B cell (primary cell): ENCODE results near the gene CRYGN.

Source experiments
- EZH2 ChIP-seq: IDR thresholded peaks from 2 replicates; pipeline ENCODE4 v1.6.1; 2012; ENCODE audit warnings: borderline replicate concordance, low read depth, mild to moderate bottlenecking, moderate library complexity, low read length; ENCODE audit not compliant: insufficient read depth, poor library complexity, severe bottlenecking
- TF ChIP-seq, protein P1 (sequence below): fragments of 200-600 bp; IDR thresholded peaks from one replicate; pipeline ENCODE4 v1.8.0; 2022; ENCODE audit warnings: antibody characterized with exemption, mild to moderate bottlenecking

DNA sequence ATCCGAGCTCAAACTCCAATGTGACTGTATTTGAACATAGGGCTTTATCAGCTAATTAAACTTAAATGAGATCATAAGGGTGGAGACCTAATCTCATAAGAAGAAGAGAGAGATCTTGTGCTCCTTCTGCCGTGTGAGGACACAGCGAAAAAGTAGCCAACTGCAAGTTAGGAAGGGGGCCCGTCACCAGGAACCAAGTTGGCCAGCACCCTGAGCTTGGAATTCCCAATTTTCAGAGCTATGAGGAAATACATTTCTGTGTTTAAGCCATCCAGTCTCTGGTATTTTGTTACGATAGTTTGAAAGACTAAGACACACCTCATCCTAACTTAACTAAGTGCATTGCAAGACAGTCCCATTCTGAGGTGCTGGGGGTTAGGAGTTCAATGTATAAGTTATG lies 16.0 kb downstream of the CRYGN start:
- TF ChIP-seq, protein P1, sequence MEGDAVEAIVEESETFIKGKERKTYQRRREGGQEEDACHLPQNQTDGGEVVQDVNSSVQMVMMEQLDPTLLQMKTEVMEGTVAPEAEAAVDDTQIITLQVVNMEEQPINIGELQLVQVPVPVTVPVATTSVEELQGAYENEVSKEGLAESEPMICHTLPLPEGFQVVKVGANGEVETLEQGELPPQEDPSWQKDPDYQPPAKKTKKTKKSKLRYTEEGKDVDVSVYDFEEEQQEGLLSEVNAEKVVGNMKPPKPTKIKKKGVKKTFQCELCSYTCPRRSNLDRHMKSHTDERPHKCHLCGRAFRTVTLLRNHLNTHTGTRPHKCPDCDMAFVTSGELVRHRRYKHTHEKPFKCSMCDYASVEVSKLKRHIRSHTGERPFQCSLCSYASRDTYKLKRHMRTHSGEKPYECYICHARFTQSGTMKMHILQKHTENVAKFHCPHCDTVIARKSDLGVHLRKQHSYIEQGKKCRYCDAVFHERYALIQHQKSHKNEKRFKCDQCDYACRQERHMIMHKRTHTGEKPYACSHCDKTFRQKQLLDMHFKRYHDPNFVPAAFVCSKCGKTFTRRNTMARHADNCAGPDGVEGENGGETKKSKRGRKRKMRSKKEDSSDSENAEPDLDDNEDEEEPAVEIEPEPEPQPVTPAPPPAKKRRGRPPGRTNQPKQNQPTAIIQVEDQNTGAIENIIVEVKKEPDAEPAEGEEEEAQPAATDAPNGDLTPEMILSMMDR = no peak
- no peak for TF ChIP-seq EZH2
